PFSK-1 (cell line): Measurements from ENCODE around the gene MYT1.

ENCODE experiments used
- FOXP2 ChIP-seq: optimal IDR thresholded peaks from 2 replicates; pipeline ENCODE3; 2011; ENCODE audit warnings: borderline replicate concordance, control low read depth, inconsistent platforms; ENCODE audit not compliant: insufficient read depth; ENCODE audit errors: extremely low read length, extremely low read depth
- POLR2AphosphoS5 ChIP-seq: IDR thresholded peaks from 2 replicates; pipeline ENCODE4 v1.6.1; 2012; ENCODE audit warnings: low read depth, mild to moderate bottlenecking, control low read depth, low read length, moderate library complexity
- SIN3A ChIP-seq: IDR thresholded peaks from 2 replicates; pipeline ENCODE4 v1.6.1; 2012; ENCODE audit warnings: mild to moderate bottlenecking, low read length, moderate library complexity, borderline replicate concordance; ENCODE audit not compliant: insufficient read depth
- TAF1 ChIP-seq: IDR thresholded peaks from 2 replicates; pipeline ENCODE4 v1.6.1; 2012; ENCODE audit warnings: low read length, control low read depth, borderline replicate concordance; ENCODE audit not compliant: insufficient read depth
- TF ChIP-seq, protein P1 (sequence below), 2 experiments: IDR thresholded peaks; 2 replicates each; pipeline versions ENCODE4 v1.6.1 to v1.8.0; 2011 to 2012; ENCODE audit warnings: low read depth in 2 of 2, low read length in 2 of 2, control low read depth in 1 of 2, inconsistent platforms in 1 of 2, mild to moderate bottlenecking in 1 of 2, moderate library complexity in 1 of 2; ENCODE audit not compliant: insufficient read depth in 1 of 2

Gene MYT1

DNA sequence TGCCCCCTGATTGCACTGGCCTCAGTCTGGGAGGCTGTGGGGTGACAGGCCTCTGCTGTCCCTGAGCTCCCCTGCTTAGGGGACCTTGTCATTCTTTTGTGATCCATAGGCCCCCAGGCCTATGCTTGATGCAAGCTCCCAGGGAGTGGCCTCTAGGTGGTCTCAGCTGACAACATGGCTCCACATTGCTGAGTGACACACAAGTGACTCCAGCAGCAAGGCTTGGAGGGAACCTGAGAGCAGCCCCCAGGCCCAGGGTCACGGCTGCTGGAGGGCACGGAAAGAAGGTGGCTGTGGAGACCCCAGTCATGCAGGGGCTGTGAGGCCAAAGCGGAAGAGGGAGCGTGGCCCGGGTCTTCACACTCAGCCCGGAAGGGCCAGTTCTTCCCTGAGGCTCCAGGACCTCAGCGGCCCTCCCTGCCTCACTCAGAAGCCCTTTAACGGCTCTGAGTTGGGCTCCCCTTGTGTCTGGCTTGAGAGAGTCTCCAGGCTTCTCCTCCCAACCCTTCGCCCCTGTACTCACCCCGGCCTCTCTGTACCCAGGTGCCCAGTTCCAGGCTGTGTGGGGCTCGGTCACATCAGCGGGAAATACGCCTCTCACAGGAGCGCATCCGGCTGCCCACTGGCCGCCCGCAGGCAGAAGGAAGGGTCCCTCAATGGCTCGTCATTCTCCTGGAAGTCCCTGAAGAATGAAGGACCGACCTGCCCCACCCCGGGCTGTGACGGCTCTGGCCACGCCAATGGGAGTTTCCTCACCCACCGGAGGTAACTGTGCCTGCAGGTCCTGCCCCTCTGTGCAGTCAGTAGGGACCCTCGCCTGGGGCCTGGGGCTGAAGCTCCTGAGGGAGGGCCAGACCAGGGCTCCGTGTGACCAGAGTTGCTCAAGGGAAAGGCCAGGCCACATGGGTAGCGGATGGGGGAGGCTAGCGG is 67.6 kb downstream of the MYT1 start:
- no peak for TF ChIP-seq POLR2AphosphoS5
- no peak for TF ChIP-seq FOXP2
- no peak for TF ChIP-seq SIN3A
- TF ChIP-seq, protein P1, sequence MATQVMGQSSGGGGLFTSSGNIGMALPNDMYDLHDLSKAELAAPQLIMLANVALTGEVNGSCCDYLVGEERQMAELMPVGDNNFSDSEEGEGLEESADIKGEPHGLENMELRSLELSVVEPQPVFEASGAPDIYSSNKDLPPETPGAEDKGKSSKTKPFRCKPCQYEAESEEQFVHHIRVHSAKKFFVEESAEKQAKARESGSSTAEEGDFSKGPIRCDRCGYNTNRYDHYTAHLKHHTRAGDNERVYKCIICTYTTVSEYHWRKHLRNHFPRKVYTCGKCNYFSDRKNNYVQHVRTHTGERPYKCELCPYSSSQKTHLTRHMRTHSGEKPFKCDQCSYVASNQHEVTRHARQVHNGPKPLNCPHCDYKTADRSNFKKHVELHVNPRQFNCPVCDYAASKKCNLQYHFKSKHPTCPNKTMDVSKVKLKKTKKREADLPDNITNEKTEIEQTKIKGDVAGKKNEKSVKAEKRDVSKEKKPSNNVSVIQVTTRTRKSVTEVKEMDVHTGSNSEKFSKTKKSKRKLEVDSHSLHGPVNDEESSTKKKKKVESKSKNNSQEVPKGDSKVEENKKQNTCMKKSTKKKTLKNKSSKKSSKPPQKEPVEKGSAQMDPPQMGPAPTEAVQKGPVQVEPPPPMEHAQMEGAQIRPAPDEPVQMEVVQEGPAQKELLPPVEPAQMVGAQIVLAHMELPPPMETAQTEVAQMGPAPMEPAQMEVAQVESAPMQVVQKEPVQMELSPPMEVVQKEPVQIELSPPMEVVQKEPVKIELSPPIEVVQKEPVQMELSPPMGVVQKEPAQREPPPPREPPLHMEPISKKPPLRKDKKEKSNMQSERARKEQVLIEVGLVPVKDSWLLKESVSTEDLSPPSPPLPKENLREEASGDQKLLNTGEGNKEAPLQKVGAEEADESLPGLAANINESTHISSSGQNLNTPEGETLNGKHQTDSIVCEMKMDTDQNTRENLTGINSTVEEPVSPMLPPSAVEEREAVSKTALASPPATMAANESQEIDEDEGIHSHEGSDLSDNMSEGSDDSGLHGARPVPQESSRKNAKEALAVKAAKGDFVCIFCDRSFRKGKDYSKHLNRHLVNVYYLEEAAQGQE (IDR thresholded peaks at IDR 0.05; ENCODE audit: insufficient read depth in 1 of 2, low read depth in 2 of 2, low read length in 2 of 2): no peak
- TF ChIP-seq TAF1: no peak

DNA sequence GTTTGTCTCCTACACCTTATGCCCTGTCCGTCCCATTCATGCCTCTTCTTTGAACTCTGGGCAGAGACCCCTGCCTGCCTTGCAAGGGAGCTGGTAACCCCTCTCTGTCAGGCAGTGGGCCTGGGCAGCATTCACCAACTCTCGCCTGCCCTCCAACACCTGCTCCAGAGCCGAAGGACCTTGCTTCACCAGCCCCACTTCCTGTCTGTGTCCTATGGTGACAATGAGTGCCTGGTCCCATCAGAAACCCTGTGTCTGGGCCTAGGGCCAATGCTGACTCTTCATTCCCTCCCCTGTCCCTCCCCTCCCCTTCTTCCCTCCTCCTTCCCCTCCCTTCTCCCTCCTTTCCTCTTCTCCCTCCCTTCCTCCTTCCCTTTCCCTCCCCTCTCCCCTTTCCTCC is 68.5 kb downstream of the MYT1 start:
- TF ChIP-seq, protein P1 (IDR thresholded peaks at IDR 0.05; ENCODE audit: insufficient read depth in 1 of 2, low read depth in 2 of 2, low read length in 2 of 2): no peak
- TF ChIP-seq POLR2AphosphoS5 (no peak), SIN3A (no peak), TAF1 (no peak), FOXP2 (no peak)

DNA sequence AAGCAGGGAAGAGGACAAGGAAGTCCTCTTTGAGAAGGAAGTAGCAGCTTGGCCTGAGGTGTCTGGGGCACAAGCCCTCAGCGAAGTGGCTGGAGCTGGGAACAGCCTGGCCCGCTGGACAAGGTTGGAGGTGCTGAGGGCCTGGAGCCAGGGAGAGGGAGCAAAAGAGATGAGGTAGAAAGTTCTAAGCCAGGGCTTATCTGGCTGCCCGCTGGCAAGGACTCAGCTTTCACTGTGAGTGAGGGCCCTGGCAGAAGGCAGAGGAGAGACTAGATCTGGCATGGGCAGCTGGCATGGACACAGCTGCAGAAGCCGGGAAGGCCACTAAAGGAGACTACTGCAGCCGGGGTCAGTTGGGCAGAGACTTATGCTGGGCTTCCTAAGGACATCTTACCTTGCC is 69.5 kb downstream of the MYT1 start:
- TF ChIP-seq FOXP2: no peak
- no peak for TF ChIP-seq SIN3A
- TF ChIP-seq, protein P1 (IDR thresholded peaks at IDR 0.05; ENCODE audit: insufficient read depth in 1 of 2, low read depth in 2 of 2, low read length in 2 of 2): no peak
- no peak for TF ChIP-seq POLR2AphosphoS5
- no peak for TF ChIP-seq TAF1

DNA sequence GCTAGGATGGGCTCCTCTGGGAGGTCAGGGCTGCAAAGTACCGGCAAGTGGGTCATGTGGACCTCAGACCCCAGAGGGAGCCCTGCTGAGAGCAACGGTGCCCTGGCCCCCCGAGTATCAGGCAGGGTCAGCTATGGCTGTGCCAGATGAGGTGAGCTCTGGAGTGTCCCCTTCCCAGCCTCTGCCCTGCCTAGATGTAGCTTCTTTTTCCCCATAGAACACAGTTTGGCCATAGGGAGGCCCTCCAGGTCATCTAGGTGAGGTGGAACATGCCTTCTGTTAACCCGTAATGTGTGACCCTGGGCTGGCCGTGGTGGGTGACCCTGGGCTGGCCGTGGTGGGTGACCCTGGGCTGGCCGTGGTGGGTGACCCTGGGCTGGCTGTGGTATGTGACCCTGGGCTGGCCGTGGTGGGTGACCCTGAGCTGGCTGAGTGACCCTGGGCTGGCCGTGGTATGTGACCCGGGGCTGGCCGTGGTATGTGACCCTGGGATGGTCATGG is 70.1 kb downstream of the MYT1 start:
- TF ChIP-seq POLR2AphosphoS5 (no peak), TAF1 (no peak), SIN3A (no peak), FOXP2 (no peak)
- TF ChIP-seq, protein P1 (IDR thresholded peaks at IDR 0.05; ENCODE audit: insufficient read depth in 1 of 2, low read depth in 2 of 2, low read length in 2 of 2): no peak
